ENCODE results near the gene TFDP2.

TFDP2 gene

DNA sequence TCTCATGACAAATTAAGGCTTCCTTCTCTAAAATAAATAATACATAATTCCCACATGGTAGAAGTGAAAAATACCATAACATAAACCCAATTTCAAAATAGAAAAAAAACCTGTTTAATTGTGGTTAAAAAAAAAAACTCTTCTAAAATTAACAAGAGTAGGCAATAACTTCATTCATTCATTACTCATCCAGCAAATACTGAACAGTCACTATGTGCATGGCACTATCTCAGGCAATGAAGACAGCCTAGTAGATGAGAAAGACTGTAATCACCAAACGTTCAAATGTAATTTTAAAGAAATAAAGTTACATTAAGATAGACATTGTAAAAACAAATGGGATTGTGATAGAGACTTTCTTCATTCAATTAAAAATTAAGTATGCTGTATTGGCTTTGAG is 43.4 kb downstream of the TFDP2 start:
- H3K27me3 ChIP-seq (ENCODE audit: low read depth, low read length): no peaks in the 10 kb centered on the region
- H3K9me3 ChIP-seq (ENCODE audit: insufficient read depth, low read length): no peaks in the 10 kb centered on the region
- no peak overlapping the region for H3K27ac ChIP-seq (ENCODE audit: low read length)
- H3K4me2 ChIP-seq (ENCODE audit: low read length): no peak overlapping the region
- no peak overlapping the region for H2AFZ ChIP-seq (ENCODE audit: low read depth, low read length)
- no peak overlapping the region for H3K4me3 ChIP-seq (ENCODE audit: low read length)
- no peaks in the 10 kb centered on the region for H3K79me2 ChIP-seq (ENCODE audit: low read length)
- H3K36me3 ChIP-seq (replicated peaks; ENCODE audit: low read depth, low read length): no peaks in the 10 kb centered on the region
- H3K4me1 ChIP-seq (ENCODE audit: low read length): no peaks in the 10 kb centered on the region; the same call in 1 of the 2 replicates
- no peaks in the 10 kb centered on the region for H4K20me1 ChIP-seq (ENCODE audit: insufficient read depth, low read length)
- no peak overlapping the region for H3K9ac ChIP-seq (ENCODE audit: low read length)
- TF ChIP-seq, protein P1, sequence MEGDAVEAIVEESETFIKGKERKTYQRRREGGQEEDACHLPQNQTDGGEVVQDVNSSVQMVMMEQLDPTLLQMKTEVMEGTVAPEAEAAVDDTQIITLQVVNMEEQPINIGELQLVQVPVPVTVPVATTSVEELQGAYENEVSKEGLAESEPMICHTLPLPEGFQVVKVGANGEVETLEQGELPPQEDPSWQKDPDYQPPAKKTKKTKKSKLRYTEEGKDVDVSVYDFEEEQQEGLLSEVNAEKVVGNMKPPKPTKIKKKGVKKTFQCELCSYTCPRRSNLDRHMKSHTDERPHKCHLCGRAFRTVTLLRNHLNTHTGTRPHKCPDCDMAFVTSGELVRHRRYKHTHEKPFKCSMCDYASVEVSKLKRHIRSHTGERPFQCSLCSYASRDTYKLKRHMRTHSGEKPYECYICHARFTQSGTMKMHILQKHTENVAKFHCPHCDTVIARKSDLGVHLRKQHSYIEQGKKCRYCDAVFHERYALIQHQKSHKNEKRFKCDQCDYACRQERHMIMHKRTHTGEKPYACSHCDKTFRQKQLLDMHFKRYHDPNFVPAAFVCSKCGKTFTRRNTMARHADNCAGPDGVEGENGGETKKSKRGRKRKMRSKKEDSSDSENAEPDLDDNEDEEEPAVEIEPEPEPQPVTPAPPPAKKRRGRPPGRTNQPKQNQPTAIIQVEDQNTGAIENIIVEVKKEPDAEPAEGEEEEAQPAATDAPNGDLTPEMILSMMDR (IDR thresholded peaks at IDR 0.05; ENCODE audit: low read depth, low read length): no peak
- TF ChIP-seq EZH2phosphoT487 (IDR thresholded peaks at IDR 0.05; ENCODE audit: low read depth): no peak

DNA sequence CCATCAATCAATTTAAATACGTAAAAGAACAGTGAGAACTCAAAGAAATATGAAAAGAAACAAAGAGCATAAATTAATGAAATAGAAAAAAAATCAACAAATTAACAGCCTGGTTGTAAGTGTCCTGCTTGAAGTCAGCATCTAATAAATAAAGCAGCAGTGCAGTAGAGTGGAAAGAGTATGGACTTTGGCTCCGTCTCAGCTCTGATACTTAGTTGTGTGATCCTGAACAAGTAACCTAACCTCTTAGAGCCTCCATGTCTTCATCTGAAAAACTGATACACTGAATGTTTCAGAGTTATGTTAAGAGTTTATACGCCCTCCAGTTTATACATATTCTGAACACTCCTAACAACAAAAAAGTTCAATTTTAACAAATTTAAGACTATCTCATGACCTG is 44.6 kb downstream of the TFDP2 start:
- Histone ChIP-seq H3K36me3 (replicated peaks; ENCODE audit: low read depth, low read length) (no peaks in the 10 kb centered on the region), H3K27ac (ENCODE audit: low read length) (no peak overlapping the region), H3K79me2 (ENCODE audit: low read length) (no peaks in the 10 kb centered on the region), H3K4me3 (ENCODE audit: low read length) (no peak overlapping the region), H3K4me1 (ENCODE audit: low read length) (no peaks in the 10 kb centered on the region; the same call in 1 of the 2 replicates), H2AFZ (ENCODE audit: low read depth, low read length) (no peak overlapping the region), H3K27me3 (ENCODE audit: low read depth, low read length) (no peaks in the 10 kb centered on the region), H3K9ac (ENCODE audit: low read length) (no peak overlapping the region), H3K4me2 (ENCODE audit: low read length) (no peak overlapping the region), H3K9me3 (ENCODE audit: insufficient read depth, low read length) (no peaks in the 10 kb centered on the region), H4K20me1 (ENCODE audit: insufficient read depth, low read length) (no peaks in the 10 kb centered on the region)
- no peak for TF ChIP-seq EZH2phosphoT487 (IDR thresholded peaks at IDR 0.05; ENCODE audit: low read depth)
- TF ChIP-seq, protein P1 (IDR thresholded peaks at IDR 0.05; ENCODE audit: low read depth, low read length): no peak

DNA sequence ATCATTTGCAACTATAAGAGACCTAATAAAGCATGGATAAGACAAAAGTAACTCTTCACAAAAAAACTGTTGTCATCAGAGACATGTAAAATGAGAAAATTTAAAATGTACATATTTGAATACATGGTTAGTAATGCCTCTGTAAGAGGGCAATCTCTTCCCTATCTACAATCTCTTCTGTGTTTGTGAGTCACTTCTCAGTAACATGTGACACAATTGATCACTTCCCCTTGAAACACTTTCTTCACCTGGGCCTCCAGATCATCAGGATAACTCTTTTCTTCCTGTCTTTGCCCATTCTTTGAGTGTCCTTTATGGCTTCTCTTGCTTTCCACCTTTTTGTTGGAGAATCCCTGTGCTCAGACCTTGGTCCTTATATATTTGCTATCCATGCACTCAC is 50.4 kb downstream of the TFDP2 start:
- Histone ChIP-seq H4K20me1 (ENCODE audit: insufficient read depth, low read length) (no peaks in the 10 kb centered on the region), H3K79me2 (ENCODE audit: low read length) (no peaks in the 10 kb centered on the region), H3K36me3 (replicated peaks; ENCODE audit: low read depth, low read length) (no peaks in the 10 kb centered on the region), H3K4me1 (ENCODE audit: low read length) (peaks cover 8% of the 10 kb centered on the region), H3K9me3 (ENCODE audit: insufficient read depth, low read length) (no peaks in the 10 kb centered on the region), H3K9ac (ENCODE audit: low read length) (no peak overlapping the region), H3K4me2 (ENCODE audit: low read length) (no peak overlapping the region), H3K4me3 (ENCODE audit: low read length) (no peak overlapping the region), H2AFZ (ENCODE audit: low read depth, low read length) (no peak overlapping the region), H3K27ac (ENCODE audit: low read length) (no peak overlapping the region), H3K27me3 (ENCODE audit: low read depth, low read length) (no peaks in the 10 kb centered on the region)
- TF ChIP-seq EZH2phosphoT487 (IDR thresholded peaks at IDR 0.05; ENCODE audit: low read depth): no peak
- TF ChIP-seq, protein P1 (IDR thresholded peaks at IDR 0.05; ENCODE audit: low read depth, low read length): no peak

DNA sequence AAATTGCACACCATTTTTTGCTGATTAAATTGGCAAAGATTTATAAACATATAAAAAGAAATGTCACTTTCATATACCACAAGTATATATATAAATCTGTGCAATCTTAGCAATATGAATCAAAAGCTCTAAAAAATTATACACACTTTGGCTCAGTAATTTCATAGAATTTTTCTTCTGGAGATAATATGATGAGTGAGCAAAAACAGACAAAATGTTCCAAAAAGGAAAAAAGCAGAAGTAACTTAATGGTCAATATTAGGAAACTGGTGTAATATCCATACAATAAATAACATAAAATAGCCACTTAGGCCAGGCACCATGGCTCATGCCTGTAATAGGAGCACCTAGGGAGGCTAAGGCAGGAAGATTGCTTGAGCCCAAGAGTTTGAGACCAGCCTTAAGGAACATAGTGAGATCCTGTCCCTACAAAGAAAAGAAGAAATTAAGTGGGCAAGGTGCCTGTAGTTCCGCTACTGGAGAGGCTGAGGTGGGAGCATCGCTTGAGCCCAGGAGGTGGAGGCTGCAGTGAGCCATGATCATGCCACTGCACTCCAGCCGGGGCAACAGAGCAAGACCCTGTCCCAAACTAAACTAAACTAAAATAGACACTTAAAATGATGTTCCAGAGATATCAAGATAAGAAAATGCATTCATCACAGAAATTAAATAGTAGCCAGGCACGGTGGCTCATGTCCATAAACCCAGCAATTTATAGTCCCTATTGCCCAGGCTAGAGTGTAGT is 52.1 kb downstream of the TFDP2 start:
- no peak overlapping the region for H3K9ac ChIP-seq (ENCODE audit: low read length)
- H3K27me3 ChIP-seq (ENCODE audit: low read depth, low read length): no peaks in the 10 kb centered on the region
- no peaks in the 10 kb centered on the region for H4K20me1 ChIP-seq (ENCODE audit: insufficient read depth, low read length)
- TF ChIP-seq, protein P1 (IDR thresholded peaks at IDR 0.05; ENCODE audit: low read depth, low read length): no peak
- no peak overlapping the region for H3K4me2 ChIP-seq (ENCODE audit: low read length)
- peaks cover 8% of the 10 kb centered on the region for H3K4me1 ChIP-seq (ENCODE audit: low read length)
- no peaks in the 10 kb centered on the region for H3K79me2 ChIP-seq (ENCODE audit: low read length)
- H2AFZ ChIP-seq (ENCODE audit: low read depth, low read length): no peak overlapping the region
- H3K36me3 ChIP-seq (replicated peaks; ENCODE audit: low read depth, low read length): no peaks in the 10 kb centered on the region
- H3K4me3 ChIP-seq (ENCODE audit: low read length): no peak overlapping the region
- no peak overlapping the region for H3K27ac ChIP-seq (ENCODE audit: low read length)
- H3K9me3 ChIP-seq (ENCODE audit: insufficient read depth, low read length): no peaks in the 10 kb centered on the region

Data from OCI-LY3 (cell line).